Right atrium auricular region (tissue), 2 donors: ENCODE data around the gene ADAMTS17. TPM values are rescaled to one million over a fixed set of nuclear protein-coding genes. Genes with fewer than 3 reads are reported as not detected.

ENCODE experiments used
- DNase-seq: peaks from one replicate; pipeline ENCODE4 v3.0.0-alpha.2; 2019; ENCODE audit warnings: low spot score
- H3K27ac ChIP-seq, 2 donors: fragments of 200-600 bp; sonication (generic); 1 replicate in 1 of 2; 2 replicates in 1 of 2; pipeline ENCODE4 v1.5.1; 2016 to 2019
- H3K27me3 ChIP-seq, 2 donors: fragments of 200-600 bp; sonication (generic); one replicate each; pipeline versions ENCODE4 v1.5.1 to v1.6.0; 2017 to 2019
- H3K36me3 ChIP-seq: fragments of 200-600 bp; sonication (generic); one replicate; pipeline ENCODE4 v1.5.1; 2016
- H3K4me1 ChIP-seq, 2 donors: fragments of 200-600 bp; sonication (generic); one replicate each; pipeline versions ENCODE4 v1.5.1 to v1.6.0; 2017 to 2019
- H3K4me3 ChIP-seq, 2 donors: fragments of 200-600 bp; sonication (generic); 1 replicate in 1 of 2; 2 replicates in 1 of 2; pipeline ENCODE4 v1.5.1; 2017 to 2019; ENCODE audit warnings: mild to moderate bottlenecking in 1 of 2, moderate library complexity in 1 of 2
- H3K9me3 ChIP-seq, 2 donors: fragments of 200-600 bp; sonication (generic); one replicate each; pipeline ENCODE4 v1.5.1; 2019
- CTCF ChIP-seq, 2 donors: fragments of 200-600 bp; sonication (generic); IDR thresholded peaks; one replicate each; pipeline ENCODE4 v1.5.1; 2019; ENCODE audit warnings: antibody characterized with exemption in 2 of 2
- total RNA-seq, 2 donors: library from RNA; depleted of rRNA; stranded (reverse); fragments of >200 nt; gene quantifications; one replicate each; pipeline ENCODE4 v1.1.0, GENCODE V29; 2016

Gene ADAMTS17
- total RNA-seq, 2 donors from 2014 or later: 3.6 to 4.4 TPM

- peaks cover 3 to 17% of the 10 kb centered on the region in 2 donors for H3K9me3 ChIP-seq
- no peak overlapping the region for H3K27ac ChIP-seq
- no peak for TF ChIP-seq CTCF (IDR thresholded peaks at IDR 0.05)
- no peaks in the 10 kb centered on the region for H3K36me3 ChIP-seq
- DNase-seq: no peak
- no peak overlapping the region for H3K4me3 ChIP-seq
- no peaks in the 10 kb centered on the region for H3K27me3 ChIP-seq
- no peaks in the 10 kb centered on the region for H3K4me1 ChIP-seq
Measured at GRCh38 chr15:100152463-100152862, 189.3 kb downstream of the ADAMTS17 start.

- no peak overlapping the region for H3K27ac ChIP-seq
- no peaks in the 10 kb centered on the region for H3K27me3 ChIP-seq
- no peak for DNase-seq
- no peaks in the 10 kb centered on the region for H3K36me3 ChIP-seq
- H3K4me3 ChIP-seq: no peak overlapping the region
- no peak for TF ChIP-seq CTCF (IDR thresholded peaks at IDR 0.05)
- peaks cover 3 to 20% of the 10 kb centered on the region in 2 donors for H3K9me3 ChIP-seq
- no peaks in the 10 kb centered on the region for H3K4me1 ChIP-seq
Measured at GRCh38 chr15:100150906-100151305, 190.9 kb downstream of the ADAMTS17 start.

- peaks cover 3 to 20% of the 10 kb centered on the region in 2 donors for H3K9me3 ChIP-seq
- H3K4me3 ChIP-seq: no peak overlapping the region
- H3K27me3 ChIP-seq: no peaks in the 10 kb centered on the region
- no peak overlapping the region for H3K27ac ChIP-seq
- H3K4me1 ChIP-seq: peaks cover 0 to 6% of the 10 kb centered on the region in 2 donors
- no peaks in the 10 kb centered on the region for H3K36me3 ChIP-seq
- no peak for DNase-seq
- no peak for TF ChIP-seq CTCF (IDR thresholded peaks at IDR 0.05)
Measured at GRCh38 chr15:100147828-100148227, 193.9 kb downstream of the ADAMTS17 start.

GRCh38 chr15:100143378-100143777 is 198.4 kb downstream of the ADAMTS17 start:
- H3K27ac ChIP-seq: no peak overlapping the region
- peaks cover 0 to 15% of the 10 kb centered on the region in 2 donors for H3K4me1 ChIP-seq
- TF ChIP-seq CTCF (IDR thresholded peaks at IDR 0.05): no peak
- no peaks in the 10 kb centered on the region for H3K36me3 ChIP-seq
- H3K27me3 ChIP-seq: no peaks in the 10 kb centered on the region
- no peak for DNase-seq
- H3K9me3 ChIP-seq: peaks cover 0 to 13% of the 10 kb centered on the region in 2 donors
- H3K4me3 ChIP-seq: no peak overlapping the region

- no peak overlapping the region for H3K4me3 ChIP-seq
- TF ChIP-seq CTCF (IDR thresholded peaks at IDR 0.05): no peak
- no peak overlapping the region for H3K27ac ChIP-seq
- no peak for DNase-seq
- peaks cover 0 to 15% of the 10 kb centered on the region in 2 donors for H3K4me1 ChIP-seq
- H3K9me3 ChIP-seq: no peaks in the 10 kb centered on the region
- H3K27me3 ChIP-seq: no peaks in the 10 kb centered on the region
- H3K36me3 ChIP-seq: no peaks in the 10 kb centered on the region
Measured at GRCh38 chr15:100141311-100142001, 200.3 kb downstream of the ADAMTS17 start.
